ENCODE results near the gene STEAP4. TPM values are rescaled to one million over a fixed set of nuclear protein-coding genes. Genes with fewer than 3 reads are reported as not detected.
A peak's percentile ranks its signal among the peaks of the same experiment; 100 is the strongest.

Gene STEAP4
- total and polyA plus RNA-seq, 12 donors = 0.33 to 338 (median 200) TPM

DNA sequence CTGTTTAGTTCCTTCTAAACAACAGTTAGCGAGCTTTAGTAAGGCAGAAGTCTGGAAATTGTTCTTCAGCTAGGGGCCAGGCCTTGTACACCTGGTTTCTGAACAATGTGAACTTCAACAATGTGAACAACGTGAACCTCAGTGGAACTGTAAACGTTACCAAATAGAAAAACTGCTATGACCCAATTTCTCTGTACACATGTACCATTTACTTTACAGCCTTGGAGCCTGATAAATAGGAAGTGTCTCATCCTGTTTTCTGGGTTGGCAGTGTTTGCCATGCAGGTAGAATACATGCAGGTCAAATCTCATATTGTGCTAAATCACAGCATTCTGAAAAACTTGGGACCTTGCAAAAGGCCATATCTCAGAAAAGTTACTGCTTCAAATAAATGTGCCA, 1.6 kb downstream of the STEAP4 start:
- intact Hi-C loops (cut with DNase I) = no loop called here
- H3K4me1 ChIP-seq (replicated peaks in 1 of 2) = peaks cover 0 to 11% of the 10 kb centered on the region in 2 donors
- TF ChIP-seq, protein P1, sequence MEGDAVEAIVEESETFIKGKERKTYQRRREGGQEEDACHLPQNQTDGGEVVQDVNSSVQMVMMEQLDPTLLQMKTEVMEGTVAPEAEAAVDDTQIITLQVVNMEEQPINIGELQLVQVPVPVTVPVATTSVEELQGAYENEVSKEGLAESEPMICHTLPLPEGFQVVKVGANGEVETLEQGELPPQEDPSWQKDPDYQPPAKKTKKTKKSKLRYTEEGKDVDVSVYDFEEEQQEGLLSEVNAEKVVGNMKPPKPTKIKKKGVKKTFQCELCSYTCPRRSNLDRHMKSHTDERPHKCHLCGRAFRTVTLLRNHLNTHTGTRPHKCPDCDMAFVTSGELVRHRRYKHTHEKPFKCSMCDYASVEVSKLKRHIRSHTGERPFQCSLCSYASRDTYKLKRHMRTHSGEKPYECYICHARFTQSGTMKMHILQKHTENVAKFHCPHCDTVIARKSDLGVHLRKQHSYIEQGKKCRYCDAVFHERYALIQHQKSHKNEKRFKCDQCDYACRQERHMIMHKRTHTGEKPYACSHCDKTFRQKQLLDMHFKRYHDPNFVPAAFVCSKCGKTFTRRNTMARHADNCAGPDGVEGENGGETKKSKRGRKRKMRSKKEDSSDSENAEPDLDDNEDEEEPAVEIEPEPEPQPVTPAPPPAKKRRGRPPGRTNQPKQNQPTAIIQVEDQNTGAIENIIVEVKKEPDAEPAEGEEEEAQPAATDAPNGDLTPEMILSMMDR (IDR thresholded peaks at IDR 0.05) = no peak
- no peak for TF ChIP-seq POLR2A (IDR thresholded peaks at IDR 0.05)
- peak overlapping the region in 4 of 5 donors; percentile 14 to 67 (median 48) for H3K27ac ChIP-seq
- H3K9me3 ChIP-seq (replicated peaks in 1 of 3) = no peaks in the 10 kb centered on the region
- no peak for DNase-seq
- no peaks in the 10 kb centered on the region for H3K36me3 ChIP-seq (replicated peaks in 1 of 2)
- H3K4me3 ChIP-seq = peak overlapping the region in 1 of 4 donors; percentile 43
- WGBS, 4 donors = 48 to 67% (median 58%) methylated on average over 3 of the region's 3 CpGs
- H3K27me3 ChIP-seq = no peaks in the 10 kb centered on the region

DNA sequence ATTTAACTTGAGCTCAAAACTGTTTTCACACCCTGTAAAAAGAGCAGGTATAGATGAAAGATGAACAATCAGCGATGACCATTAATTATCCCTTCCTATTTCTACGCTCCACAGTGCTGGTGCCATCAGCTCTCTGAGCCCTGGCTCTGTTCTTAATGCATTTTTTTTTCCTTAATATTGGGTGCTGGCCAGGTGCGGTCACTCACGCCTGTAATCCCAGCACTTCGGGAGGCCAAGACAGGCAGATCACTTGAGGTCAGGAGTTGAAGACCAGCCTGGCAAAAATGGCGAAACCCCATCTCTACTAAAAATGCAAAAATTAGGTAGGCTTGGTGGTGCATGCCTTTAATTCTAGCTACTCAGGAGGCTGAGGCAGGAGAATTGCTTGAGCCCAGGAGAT, 4.2 kb downstream of the STEAP4 start:
- intact Hi-C loops (cut with DNase I) = no loop called here
- TF ChIP-seq, protein P1 (IDR thresholded peaks at IDR 0.05) = no peak
- TF ChIP-seq POLR2A (IDR thresholded peaks at IDR 0.05) = no peak
- Histone ChIP-seq H3K4me1 (replicated peaks in 1 of 2) (peaks cover 0 to 11% of the 10 kb centered on the region in 2 donors), H3K36me3 (replicated peaks in 1 of 2) (no peaks in the 10 kb centered on the region), H3K9me3 (replicated peaks in 1 of 3) (no peaks in the 10 kb centered on the region), H3K27ac (no peak overlapping the region), H3K27me3 (no peaks in the 10 kb centered on the region), H3K4me3 (no peak overlapping the region)
- WGBS, 4 donors = 55 to 71% (median 66%) methylated on average over 6 of the region's 6 CpGs
- peak in 2 of 7 donors; percentile 19 to 60 for DNase-seq

DNA sequence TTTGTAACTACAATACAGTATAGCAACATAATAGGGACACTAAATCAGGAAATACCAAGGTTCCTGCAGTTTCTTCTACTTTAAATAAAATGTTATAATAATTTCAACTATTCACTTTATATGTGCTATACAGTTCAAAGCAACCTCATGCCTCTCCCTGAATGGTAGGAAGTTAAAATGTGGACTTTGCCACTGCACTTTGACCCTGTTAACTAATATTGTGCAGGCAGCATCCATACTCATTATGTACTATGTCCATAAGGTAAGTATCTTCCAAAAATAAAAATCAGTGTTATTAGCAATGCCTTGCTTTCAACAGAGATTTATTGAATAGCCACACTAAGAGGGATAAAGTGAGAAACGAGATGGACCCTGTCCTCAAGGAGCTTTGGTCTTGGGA, 4.8 kb downstream of the STEAP4 start:
- no peak for DNase-seq
- Histone ChIP-seq H3K27me3 (no peaks in the 10 kb centered on the region), H3K9me3 (replicated peaks in 1 of 3) (no peaks in the 10 kb centered on the region), H3K4me1 (replicated peaks in 1 of 2) (peaks cover 0 to 9% of the 10 kb centered on the region in 2 donors), H3K36me3 (replicated peaks in 1 of 2) (no peaks in the 10 kb centered on the region), H3K27ac (no peak overlapping the region), H3K4me3 (no peak overlapping the region)
- no peak for TF ChIP-seq POLR2A (IDR thresholded peaks at IDR 0.05)
- TF ChIP-seq, protein P1 (IDR thresholded peaks at IDR 0.05) = no peak
- intact Hi-C loops (cut with DNase I) = no loop called here
- WGBS, 4 donors = 71 to 81% (median 75%) methylated on average over 1 of the region's 1 CpG

DNA sequence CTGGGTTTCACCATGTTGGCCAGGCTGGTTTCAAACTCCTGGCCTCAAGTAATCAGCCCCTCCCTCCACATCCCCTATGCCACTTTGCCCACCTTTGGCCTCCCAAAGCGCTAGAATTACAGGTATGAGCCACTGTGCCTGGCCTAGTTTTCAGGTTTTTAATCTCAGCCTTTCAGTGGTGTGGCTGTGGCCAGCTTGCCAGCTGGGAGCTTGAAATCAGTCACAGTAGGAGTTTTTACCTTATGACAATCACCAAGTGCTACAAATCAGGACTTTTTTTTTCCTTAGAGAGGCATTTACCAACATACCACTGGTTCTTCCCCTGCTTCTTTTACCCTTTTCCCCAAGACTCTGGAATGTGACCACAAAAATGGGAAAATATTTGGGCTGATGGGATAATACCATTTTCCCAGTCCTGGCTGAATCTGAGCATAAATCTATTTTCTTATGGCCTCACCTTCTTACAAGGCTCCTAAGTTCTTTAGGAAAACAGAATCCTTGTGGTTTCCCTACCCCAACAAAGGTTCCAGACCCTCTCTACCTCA, 6.2 kb downstream of the STEAP4 start:
- Histone ChIP-seq H3K4me1 (replicated peaks in 1 of 2) (peaks cover 8% of the 10 kb centered on the region in 2 donors), H3K27ac (no peak overlapping the region), H3K36me3 (replicated peaks in 1 of 2) (no peaks in the 10 kb centered on the region), H3K27me3 (no peaks in the 10 kb centered on the region), H3K4me3 (no peak overlapping the region), H3K9me3 (replicated peaks in 1 of 3) (no peaks in the 10 kb centered on the region)
- TF ChIP-seq POLR2A (IDR thresholded peaks at IDR 0.05) = no peak
- TF ChIP-seq, protein P1 (IDR thresholded peaks at IDR 0.05) = no peak
- intact Hi-C loops (cut with DNase I) = no loop called here
- 85 to 100% (median 95%) methylated on average over 1 of the region's 1 CpG for WGBS, 4 donors
- DNase-seq = no peak
